SK-N-MC (cell line): ENCODE measurements around the gene CIITA.

ENCODE experiments used
- EZH2 ChIP-seq: fragments of 200-600 bp; sonication (generic); IDR thresholded peaks from one replicate; pipeline ENCODE4 v1.6.1; 2017; ENCODE audit warnings: antibody characterized with exemption
- FOXP2 ChIP-seq: optimal IDR thresholded peaks from 2 replicates; pipeline ENCODE3; 2011; ENCODE audit warnings: mild to moderate bottlenecking, moderate library complexity; ENCODE audit not compliant: insufficient read depth; ENCODE audit errors: extremely low read length, control extremely low read depth
- POLR2AphosphoS5 ChIP-seq: IDR thresholded peaks from 2 replicates; pipeline ENCODE4 v1.6.1; 2012; ENCODE audit warnings: mild to moderate bottlenecking, low read depth, low read length, borderline replicate concordance

- TF ChIP-seq POLR2AphosphoS5 (no peak), EZH2 (no peak), FOXP2 (no peak)
These were observed 57.5 kb downstream of the CIITA start for GRCh38 chr16:10934325-10935107.
